Transverse colon (tissue), 3 donors: ENCODE measurements around the gene SMPDL3B.

ENCODE experiments used
- CTCF ChIP-seq, 5 experiments: fragments of 200-600 bp in 3 of 5; fragments of 450-650 bp in 2 of 5; sonication (generic) in 3 of 5; IDR thresholded peaks; 1 replicate in 2 of 5; 2 replicates in 3 of 5; pipeline ENCODE4 v1.5.1; 2016 to 2017; ENCODE audit warnings: antibody characterized with exemption in 5 of 5, inconsistent platforms in 3 of 5, mild to moderate bottlenecking in 2 of 5, moderate library complexity in 1 of 5
- EP300 ChIP-seq: sonication (generic); formaldehyde crosslinking; IDR thresholded peaks from one replicate; pipeline ENCODE4 v1.6.1; 2017; ENCODE audit warnings: antibody characterized with exemption, low read depth

- TF ChIP-seq CTCF (IDR thresholded peaks at IDR 0.05) (no peak), EP300 (no peak)
Observed at GRCh38 chr1:27963393-27963792, 28.6 kb downstream of the SMPDL3B start.
